Stimulated activated CD4-positive, alpha-beta T cell treated with anti-CD3 and anti-CD28 coated beads, Interleukin-12 subunit alpha, Interleukin-12 subunit beta, amount 100 ng/mL, for 48 hours (primary cell): ENCODE measurements around the gene SPTBN4.
"Not testable (repeated sequence)": the region's sequence is repeated elsewhere in the genome, so short reads cannot be mapped to it uniquely, and the experiment has no call there.

ENCODE experiments used
- DNase-seq, 3 donors: peaks; one replicate each; pipeline ENCODE4 v3.0.0-alpha.2; 2020; ENCODE audit warnings: low read depth in 2 of 3, low spot score in 1 of 3

SPTBN4 gene

DNA sequence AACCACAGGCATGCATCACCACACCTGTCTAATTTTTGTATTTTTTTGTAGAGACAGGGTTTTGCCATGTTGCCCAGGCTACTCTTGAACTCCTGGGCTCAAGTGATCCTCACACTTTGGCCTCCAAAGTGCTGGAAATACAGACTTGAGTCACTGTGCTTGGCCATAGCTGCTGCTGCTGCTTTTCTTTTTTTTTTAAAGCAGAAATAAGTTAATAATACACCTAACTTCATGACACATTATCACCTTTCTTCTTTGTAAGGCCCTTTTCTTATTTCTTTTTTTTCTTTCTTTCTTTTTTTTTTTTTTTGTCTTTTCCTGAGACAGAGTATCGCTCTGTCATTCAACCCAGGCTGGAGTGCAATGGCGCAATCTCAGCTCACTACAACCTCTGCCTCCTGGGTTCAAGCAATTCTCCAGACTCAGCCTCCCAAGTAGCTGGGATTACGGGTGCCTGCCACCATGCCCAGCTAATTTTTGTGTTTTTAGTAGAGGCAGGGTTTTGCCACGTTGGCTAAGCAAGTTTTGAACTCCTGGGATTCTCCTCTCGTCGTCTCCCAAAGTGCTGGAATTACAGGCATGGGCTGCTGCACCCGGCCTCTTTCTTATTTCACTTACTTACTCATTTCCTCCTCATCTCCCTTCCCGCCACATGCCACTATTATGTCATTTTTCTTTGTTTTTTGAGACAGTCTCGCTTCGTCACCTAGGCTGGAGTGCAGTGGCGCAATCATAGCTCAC, 118.6 kb downstream of the SPTBN4 start:
- DNase-seq = no peak

DNA sequence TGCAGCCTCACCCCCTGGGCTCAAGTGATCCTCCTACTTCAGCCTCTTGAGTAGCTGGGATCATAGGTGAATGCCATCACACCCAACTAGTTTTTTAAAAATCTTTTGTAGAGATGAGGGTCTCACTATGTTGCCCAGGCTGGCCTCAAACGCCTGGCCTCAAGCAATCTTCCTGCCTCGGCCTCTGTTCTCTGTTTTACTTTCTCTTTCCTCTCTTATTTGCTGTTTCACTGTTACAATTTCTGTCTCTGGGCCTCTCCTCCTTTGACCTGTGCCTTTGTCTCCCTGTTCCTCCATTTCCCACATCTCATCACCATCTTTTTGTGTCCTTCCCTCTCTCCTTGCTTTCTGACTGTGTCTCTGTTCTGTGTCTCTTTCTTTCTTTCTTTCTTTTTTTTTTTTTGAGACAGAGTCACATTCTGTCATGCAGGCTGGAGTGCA, 119.2 kb downstream of the SPTBN4 start:
- DNase-seq = no peak

DNA sequence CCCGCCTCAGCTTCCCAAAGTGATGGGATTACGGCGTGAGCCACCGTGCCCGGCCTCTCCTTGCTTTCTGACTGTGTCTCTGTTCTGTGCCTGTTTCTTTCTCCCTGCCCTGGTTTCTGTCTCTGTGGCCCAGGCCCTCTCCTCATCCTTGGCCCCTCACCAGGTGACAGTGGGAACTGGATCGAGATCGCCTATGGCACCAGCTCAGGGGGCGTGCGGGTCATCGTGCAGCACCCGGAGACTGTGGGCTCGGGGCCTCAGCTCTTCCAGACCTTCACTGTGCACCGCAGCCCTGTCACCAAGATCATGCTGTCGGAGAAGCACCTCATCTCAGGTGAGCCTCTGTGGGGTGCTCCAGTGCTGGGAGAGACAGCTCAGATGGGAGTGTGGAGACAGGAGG, 119.8 kb downstream of the SPTBN4 start:
- DNase-seq = no peak

DNA sequence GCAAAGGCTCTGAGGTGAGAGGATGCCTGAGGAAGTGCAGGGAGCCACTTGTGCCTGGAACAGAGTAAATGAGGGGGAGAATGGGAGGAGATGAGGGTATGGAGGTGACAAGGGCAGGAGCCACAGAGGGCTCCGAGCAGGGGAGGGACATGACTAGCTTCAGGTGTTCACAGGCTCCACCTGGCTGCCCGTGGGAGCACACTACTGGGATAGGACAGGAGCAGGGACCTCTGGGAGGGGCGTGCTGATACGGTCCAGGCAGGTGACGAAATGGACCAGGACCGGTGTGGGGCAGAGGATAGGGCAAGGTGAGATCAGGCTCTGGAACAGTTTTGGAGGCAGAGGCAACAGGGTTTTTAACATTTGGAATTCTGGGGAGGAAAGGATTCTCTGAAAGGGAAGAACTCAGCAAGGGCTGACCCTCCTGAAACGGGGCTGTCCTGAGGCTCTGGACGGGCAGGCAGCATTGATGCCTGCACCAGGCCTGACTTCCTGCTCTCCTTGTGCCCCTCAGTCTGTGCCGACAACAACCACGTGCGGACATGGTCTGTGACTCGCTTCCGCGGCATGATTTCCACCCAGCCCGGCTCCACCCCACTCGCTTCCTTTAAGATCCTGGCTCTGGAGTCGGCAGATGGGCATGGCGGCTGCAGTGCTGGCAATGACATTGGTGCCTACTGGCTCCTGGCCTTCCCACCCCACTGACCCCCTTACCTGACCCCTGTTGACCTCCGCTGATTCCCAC, 121.5 kb downstream of the SPTBN4 start:
- DNase-seq = no peak

DNA sequence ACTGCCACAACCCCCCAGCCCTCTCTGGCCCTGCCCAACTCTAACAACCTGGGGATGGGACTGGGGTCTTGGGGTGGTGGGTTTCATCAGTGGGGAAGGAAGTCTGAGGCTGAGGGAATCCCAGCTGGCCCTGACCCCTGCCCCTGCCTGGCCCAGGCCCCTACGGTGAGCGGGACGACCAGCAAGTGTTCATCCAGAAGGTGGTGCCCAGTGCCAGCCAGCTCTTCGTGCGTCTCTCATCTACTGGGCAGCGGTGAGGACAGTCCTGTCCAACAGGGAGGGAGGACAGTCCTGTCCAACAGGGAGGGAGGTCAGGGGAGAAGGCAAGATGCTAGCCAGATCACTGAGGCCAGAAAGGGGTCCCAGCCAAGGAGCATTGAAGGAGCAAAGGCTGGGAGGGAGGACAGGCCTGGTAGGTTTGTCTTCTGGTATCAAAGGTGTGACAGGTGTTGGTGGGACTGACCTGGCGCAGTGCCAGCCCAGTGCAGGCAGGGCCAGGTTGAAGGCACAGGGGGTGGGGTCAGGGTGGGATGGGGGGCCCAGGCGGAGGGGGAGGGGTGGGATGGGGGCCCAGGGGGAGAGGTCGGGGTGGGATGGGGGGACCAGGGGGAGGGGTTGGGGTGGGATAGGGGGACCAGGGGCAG, 122.2 kb downstream of the SPTBN4 start:
- DNase-seq = no peak

DNA sequence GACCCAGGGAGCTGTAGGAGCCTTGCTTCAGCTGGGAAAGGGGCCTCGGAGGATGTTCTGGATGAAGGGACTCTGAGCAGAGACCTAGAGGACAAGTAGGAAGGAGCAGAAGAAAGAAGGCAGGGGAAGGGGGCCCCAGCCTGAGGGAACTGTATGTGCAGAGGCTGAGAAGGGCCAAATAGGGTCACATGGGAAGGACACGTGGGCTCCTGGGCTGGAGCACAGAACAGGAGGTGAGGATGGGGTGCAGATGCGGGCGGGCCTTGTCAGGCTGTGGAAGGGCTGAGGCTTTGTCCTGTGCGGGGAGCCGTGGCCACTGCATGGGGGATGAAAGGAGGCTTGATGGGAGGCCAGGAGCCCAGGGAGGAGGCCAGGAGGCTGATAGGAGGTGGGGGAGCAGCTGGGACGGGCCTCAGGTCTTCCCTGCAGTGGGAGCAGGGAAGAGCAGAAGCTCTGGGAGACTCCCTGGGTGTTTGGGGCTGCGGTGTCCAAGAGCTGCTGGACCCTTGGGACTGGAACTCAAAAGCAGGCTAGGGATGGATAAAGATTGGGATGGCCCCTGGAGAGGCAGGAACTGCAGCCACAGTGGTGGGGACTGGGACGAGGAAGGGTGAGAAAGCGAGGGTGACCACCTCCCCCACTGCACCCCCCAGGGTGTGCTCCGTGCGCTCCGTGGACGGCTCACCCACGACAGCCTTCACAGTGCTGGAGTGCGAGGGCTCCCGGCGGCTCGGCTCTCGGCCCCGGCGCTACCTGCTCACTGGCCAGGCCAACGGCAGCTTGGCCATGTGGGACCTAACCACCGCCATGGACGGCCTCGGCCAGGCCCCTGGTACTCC, 123.0 kb downstream of the SPTBN4 start:
- no peak for DNase-seq

DNA sequence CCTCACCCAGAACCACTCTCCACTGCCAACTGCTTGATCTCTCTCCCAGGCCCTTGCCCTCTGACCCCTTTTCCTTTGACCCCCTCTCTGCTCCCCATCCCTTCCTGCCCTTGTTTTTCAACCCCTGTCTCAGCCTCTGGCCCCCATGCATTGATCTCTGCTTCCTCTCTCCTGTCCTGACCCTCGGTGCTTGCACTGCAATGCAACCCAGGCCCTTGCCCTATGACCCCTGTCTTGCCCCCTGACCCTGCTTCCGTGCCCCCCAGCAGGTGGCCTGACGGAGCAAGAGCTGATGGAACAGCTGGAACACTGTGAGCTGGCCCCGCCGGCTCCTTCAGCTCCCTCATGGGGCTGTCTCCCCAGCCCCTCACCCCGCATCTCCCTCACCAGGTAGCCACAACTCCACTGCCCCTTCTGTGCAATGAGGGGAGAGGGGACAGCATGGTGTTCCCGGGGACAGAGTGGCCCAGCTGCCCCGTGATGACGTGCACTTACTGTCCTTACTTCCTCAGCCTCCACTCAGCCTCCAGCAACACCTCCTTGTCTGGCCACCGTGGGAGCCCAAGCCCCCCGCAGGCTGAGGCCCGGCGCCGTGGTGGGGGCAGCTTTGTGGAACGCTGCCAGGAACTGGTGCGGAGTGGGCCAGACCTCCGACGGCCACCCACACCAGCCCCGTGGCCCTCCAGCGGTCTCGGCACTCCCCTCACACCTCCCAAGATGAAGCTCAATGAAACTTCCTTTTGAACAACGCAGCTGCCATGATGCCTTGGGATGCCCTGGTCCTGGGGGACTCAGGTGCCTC, 123.9 kb downstream of the SPTBN4 start:
- DNase-seq = no peak

DNA sequence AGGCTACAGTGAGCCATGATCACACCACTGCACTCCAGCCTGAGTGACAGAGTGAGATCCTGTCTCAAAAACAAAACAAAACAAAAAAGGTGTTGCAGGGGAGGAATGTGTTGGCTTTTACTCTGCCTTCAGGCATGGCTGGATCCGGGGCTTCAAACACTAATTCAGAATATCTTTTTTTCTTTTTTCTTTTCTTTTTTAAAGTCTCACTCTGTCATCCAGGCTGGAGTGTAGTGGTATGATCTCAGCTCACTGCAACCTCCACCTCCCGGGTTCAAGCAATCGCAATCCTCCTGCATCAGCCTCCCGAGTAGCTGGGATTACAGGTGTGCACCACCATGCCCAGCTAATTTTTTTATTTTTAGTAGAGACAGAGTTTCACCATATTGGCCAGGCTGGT, 124.9 kb downstream of the SPTBN4 start:
- not testable (repeated sequence) for DNase-seq

DNA sequence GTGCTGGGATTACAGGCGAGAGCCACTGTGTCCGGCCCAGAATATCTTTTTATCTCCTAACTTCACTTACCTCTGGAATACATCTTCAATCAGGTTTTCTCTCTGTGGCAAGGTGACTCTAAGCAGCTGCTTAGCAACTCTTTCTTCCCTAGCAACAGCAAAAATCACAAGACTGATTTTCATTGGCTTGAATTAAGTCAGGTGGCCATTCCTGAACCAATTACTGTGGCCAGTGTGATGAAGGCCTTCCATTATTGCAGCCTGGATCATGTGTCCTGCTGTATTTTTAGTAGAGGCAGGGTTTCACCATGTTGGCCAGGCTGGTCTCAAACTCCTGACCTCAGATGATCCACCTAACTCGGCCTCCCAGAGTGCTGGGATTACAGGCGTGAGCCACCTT, 125.4 kb downstream of the SPTBN4 start:
- no peak for DNase-seq

DNA sequence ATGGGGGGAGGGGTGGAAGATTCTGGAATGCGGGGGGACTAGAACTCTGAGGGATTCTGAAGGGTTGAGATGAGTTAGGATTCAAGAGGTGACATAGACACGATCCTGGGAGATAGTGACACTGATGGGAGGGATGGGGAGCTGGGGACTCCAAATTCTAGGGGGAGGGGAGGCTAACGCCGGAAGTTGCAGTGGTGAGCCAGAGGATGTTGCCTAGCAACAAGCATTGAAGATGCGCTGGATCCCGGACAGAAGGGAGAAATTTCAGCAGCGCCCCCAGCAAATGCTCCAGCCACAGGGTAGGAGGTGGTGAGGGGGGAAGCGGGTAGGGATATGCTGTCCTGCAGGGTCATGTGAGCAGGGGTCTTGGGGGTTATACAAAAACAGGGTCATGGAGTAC, 127.5 kb downstream of the SPTBN4 start:
- no peak for DNase-seq

DNA sequence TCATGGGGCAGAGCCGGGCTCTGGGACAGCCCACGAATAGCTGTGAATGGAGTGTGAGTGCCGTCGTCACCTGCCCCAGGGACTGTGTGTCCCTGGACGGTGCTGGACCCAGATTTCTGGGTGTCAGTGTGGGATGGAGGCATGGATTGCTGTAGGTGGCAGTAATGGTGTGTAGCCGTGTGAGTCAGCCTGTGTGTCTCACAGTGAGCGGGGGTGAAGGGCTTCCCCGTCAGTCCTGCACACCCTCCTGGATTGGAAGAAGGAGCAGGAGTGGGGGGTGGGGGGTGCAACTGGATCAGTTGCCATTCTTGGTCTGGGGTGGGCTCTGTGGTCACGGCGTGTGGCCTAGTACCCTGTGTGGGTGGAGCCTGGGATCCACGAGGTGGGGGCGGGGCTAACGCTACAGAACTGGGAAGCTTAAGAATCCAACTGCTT, 127.9 kb downstream of the SPTBN4 start:
- no peak for DNase-seq

DNA sequence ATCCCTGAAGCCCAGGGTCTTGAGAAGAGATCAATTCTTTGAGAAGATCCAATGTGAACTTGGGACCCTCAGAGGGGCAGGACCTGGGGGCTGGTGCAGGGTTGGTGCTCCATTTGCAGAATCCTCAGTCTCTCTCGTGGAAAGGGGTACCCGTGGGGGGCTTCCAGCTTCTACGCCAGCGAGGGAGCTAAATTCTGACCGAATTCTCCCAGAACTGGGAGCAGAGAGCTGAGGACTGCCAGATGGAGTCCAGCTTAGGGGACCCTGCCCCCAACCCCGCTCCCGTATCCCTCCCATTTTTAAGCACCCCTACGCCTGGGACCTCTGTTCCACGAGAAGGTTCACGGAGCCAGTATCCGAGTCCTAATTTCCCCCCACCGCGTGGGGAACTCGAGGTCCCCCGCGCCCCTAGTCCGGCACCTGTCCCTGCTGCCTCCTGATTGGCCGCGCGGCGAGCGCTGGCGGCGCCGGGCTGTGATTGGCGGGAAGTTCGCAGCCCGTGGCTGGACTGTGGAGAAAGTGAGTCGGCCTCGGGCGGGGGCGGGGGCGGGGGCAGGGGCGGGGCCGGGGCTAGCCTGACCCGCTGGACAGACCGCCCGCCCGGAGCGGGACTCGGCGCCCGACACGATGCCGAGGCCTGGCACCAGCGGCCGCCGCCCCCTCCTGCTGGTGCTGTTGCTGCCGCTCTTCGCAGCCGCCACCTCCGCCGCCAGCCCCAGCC, 130.0 kb downstream of the SPTBN4 start:
- no peak for DNase-seq

DNA sequence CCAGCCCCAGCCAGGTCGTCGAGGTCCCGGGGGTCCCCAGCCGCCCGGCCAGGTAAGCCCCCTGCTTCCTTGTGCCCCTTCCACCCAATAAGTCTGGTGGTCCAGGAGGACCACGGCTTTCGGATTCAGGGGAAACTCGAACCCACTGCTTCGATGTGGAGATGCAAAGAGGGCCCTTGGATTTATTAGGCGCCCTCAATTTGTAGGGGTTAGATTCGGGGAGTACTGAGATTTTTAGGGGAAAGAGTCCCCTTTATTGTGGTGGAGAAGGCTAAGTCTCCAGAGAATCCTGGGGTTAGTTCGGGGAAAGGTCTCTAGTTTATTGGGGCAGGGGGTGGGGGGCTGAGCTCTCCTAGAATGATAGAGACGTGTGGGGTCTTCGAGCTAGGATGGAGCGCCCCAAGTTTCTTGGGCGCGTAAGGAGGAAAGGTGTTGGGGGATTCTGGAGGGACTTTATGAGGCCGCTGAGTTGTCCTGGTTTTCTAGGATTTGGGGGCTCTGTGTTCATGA, 130.6 kb downstream of the SPTBN4 start:
- no peak for DNase-seq

DNA sequence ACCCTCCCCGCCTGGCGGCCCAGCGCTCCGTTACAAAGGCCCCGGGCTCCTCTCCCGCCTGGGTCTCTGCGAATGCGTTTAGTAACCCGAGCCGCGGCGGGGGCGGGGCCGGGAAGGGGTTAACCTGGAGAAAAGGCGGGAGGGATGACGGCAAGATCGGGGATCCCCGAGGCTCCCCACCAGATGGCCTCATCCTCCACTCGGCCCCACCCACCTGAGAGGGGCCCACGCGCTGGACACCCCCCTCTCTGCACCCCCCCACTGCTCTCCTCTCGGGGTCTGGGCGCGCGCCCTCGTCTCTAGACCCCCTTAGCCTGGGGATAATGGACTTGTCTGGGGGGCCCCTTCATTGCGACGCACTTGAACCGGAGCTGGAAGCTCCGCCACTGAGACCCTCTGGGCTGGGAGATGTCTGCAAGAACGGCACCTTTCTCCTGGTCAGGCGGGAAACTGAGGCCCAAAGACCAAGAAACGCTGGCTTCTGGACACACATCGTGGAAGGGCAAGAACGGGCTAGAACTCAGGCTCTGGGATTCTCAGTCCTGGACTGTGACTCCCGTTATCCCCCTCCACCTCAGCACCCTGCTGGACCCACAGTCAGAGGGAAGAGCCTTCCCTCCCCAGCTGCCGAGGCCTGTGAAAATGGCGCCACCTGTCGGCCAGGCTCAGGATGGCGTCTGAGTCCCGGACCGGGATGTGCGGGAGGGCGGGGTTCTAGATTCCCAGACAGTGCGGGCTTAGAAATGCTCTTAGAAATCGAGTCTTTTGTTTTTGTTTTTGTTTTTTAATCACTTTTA, 131.5 kb downstream of the SPTBN4 start:
- DNase-seq = peak; percentile 74 to 92 (median 78)

DNA sequence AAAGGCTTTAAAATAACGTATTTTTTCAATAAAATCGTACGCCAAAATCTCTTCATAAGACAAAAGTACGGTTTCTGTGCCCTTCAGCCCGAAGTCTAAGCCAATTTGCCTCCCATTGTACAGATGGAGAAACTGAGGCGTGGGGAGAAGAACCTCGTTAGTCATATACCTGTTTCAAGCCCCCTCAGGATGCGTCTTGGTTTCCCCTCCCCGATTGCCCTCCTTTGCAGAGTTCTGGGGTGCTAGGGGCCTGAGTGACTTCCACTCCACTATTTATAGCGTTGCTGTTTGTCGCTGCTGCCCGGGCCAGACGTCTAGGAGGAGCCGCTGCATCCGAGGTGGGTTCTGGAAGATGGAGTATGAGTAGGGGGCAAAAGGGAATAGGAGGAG, 132.1 kb downstream of the SPTBN4 start:
- DNase-seq = no peak

DNA sequence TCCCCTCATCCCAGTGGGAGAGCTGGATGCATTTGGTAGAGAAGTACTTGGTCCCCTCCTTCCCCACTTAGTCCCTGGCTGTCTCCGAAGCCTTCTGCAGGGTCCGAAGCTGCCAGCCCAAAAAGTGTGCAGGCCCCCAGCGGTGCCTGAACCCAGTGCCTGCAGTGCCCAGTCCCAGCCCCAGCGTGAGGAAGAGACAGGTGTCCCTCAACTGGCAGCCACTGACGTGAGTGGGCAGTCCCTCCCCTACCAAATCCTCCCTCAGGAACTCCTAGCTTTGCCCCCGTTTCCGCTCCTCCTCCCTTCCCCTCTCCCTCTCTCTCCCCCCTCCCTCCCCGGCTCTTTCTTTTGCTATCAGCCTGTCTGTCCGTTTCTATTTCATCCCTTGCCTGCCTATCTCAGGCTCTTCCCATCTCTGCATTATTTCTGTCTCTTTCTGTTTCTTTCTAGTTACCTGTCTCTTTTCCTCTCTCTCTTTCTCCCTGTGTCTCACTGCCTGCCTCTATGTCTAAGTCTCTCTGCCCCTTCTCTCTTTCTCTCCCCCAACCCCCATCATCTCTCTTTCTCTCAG, 132.6 kb downstream of the SPTBN4 start:
- DNase-seq = no peak

DNA sequence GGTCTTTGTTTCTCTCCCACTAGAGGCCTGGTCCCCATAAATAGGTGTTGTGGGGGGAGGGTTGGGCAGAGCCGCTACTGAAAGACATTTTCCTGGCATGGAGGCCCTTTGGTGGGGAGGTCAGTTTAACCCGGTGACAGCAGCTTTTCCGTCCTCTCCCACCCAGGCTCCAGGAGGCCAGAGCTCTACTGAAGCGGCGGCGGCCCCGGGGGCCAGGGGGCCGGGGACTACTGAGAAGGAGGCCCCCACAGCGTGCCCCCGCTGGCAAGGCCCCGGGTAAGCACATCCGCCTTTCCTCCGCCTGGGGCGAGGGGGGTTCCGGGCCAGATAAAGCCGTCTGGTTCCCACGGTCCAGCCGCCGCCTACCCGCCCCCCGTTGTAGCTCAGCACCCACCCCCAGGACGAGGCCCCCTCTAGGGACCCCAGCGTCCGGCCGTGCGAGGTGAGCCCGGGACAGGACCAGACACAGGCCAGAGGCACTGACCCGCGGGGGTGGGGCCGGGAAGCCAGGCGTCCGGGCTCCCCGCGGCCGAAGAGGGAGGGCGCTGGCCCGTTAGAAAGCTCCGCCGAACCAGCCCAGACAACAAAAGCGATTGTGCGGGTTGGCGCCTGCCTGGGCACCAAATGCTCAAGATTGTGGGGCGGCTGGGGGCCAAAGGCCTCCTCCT, 133.2 kb downstream of the SPTBN4 start:
- no peak for DNase-seq

DNA sequence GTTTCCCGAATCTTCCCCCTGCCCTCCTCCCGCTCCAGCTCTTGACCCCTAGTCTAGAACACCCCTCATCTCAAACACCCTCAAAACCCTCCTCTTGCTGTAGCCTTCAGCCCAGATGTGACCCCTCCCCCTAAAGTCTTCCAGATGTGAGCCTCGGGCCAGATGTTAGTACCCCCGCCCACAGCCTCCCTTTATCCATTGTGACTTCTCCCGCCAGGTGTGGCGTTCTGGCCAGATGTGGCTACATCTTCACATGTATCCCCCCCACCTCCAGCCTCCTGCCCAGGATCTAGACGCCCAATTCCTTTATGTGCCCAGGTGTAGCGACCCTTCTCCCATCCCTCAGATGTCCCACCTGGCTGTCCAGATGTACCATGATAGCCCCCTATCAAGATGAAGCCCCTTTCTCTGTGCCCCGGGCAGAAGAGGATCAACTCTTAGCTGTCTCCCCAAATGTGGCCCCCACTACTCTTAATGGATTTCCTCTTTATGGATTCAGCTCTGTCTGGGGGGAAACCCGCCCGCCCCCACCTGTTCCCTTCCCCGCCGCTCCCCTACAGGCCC, 133.9 kb downstream of the SPTBN4 start:
- DNase-seq = no peak
